Transverse colon (tissue), 4 donors: ENCODE results near the gene QRICH1. TPM values are rescaled to one million over a fixed set of nuclear protein-coding genes. Genes with fewer than 3 reads are reported as not detected.

Experiments
- DNase-seq: peaks from one replicate; pipeline ENCODE4 v3.0.0-alpha.2; 2019
- H3K27ac ChIP-seq, 4 donors: fragments of 200-600 bp; sonication (generic); 2 replicates each; pipeline ENCODE4 v1.5.1; 2016 to 2018; ENCODE audit warnings: inconsistent platforms in 4 of 4
- H3K27me3 ChIP-seq: fragments of 200-600 bp; sonication (generic); 2 replicates; pipeline ENCODE4 v1.5.1; 2017; ENCODE audit warnings: inconsistent platforms
- H3K36me3 ChIP-seq, 4 donors: fragments of 200-600 bp; sonication (generic); 2 replicates each; pipeline ENCODE4 v1.5.1; 2017 to 2019; ENCODE audit warnings: inconsistent platforms in 4 of 4
- H3K4me1 ChIP-seq, 4 donors: fragments of 200-600 bp; sonication (generic); 2 replicates each; pipeline ENCODE4 v1.5.1; 2017 to 2020; ENCODE audit warnings: inconsistent platforms in 4 of 4
- H3K4me3 ChIP-seq, 4 donors: fragments of 200-600 bp; sonication (generic); 1 replicate in 1 of 4; 2 replicates in 3 of 4; pipeline versions ENCODE4 v1.5.1 to v1.6.1; 2017 to 2019; ENCODE audit warnings: inconsistent platforms in 4 of 4
- H3K9me3 ChIP-seq, 2 donors: fragments of 200-600 bp; sonication (generic); 2 replicates each; pipeline ENCODE4 v1.5.1; 2017 to 2019; ENCODE audit warnings: inconsistent platforms in 2 of 2
- CTCF ChIP-seq, 5 experiments: fragments of 200-600 bp in 3 of 5; fragments of 450-650 bp in 2 of 5; sonication (generic) in 3 of 5; IDR thresholded peaks; 1 replicate in 2 of 5; 2 replicates in 3 of 5; pipeline ENCODE4 v1.5.1; 2016 to 2017; ENCODE audit warnings: antibody characterized with exemption in 5 of 5, inconsistent platforms in 3 of 5, mild to moderate bottlenecking in 2 of 5, moderate library complexity in 1 of 5
- EP300 ChIP-seq: sonication (generic); formaldehyde crosslinking; IDR thresholded peaks from one replicate; pipeline ENCODE4 v1.6.1; 2017; ENCODE audit warnings: antibody characterized with exemption, low read depth
- POLR2A ChIP-seq: fragments of 450-650 bp; IDR thresholded peaks from one replicate; pipeline ENCODE4 v1.6.1; 2016; ENCODE audit warnings: antibody characterized with exemption, mild to moderate bottlenecking, moderate library complexity
- POLR2AphosphoS5 ChIP-seq, 3 donors: sonication (generic); formaldehyde crosslinking; IDR thresholded peaks; one replicate each; pipeline ENCODE4 v1.6.1; 2016; ENCODE audit warnings: antibody characterized with exemption in 3 of 3
- WGBS, 2 donors: methylation state at CpG; one replicate each; pipeline ENCODE4 v1.1.5; 2018; ENCODE audit warnings: low coverage in 1 of 2; 5-methylcytosine and 5-hydroxymethylcytosine counted together
- in situ Hi-C, 4 donors: fragments of 200-750 bp; cut with MboI; loops; one replicate each; pipeline versions ENCODE4 v1.15.0 to v1.15.1; 2017; ENCODE audit warnings: low sequenced_read_pairs in 3 of 4, low pct_ligation_motif_present in 1 of 4, low pct_unique_long_range_greater_than_20kb in 1 of 4
- intact Hi-C: fragments of 100-400 bp; cut with DNase I; formaldehyde crosslinking; loops from one replicate; pipeline ENCODE4 v1.15.1; 2023; ENCODE audit warnings: low total_unique reads
- total RNA-seq, 4 donors: library from RNA; depleted of rRNA; stranded (reverse); fragments of >200 nt; gene quantifications; one replicate each; pipeline ENCODE4 v1.1.0, GENCODE V29; 2016

QRICH1 gene
- total RNA-seq, 4 donors from 2014 or later: 76.4 to 122 (median 84.7) TPM

GRCh38 chr3:48985831-48986376 is 108.0 kb downstream of the QRICH1 start:
- no peak for DNase-seq
- peaks cover 0 to 21% (median 4%) of the 10 kb centered on the region in 4 donors for H3K36me3 ChIP-seq
- in situ Hi-C loops (no loop called here), intact Hi-C loops (no loop called here)
- TF ChIP-seq CTCF (IDR thresholded peaks at IDR 0.05) (no peak), POLR2A (no peak), EP300 (no peak), POLR2AphosphoS5 (IDR thresholded peaks at IDR 0.05) (no peak)
- H3K4me1 ChIP-seq: peaks cover 8 to 23% (median 13%) of the 10 kb centered on the region in 4 donors
- no peaks in the 10 kb centered on the region for H3K9me3 ChIP-seq
- no peak overlapping the region for H3K4me3 ChIP-seq
- H3K27ac ChIP-seq: no peak overlapping the region
- no peaks in the 10 kb centered on the region for H3K27me3 ChIP-seq
- 94 to 100% methylated on average over 3 to 7 of the region's 7 CpGs for WGBS, 2 donors

GRCh38 chr3:48984663-48985062 is 109.2 kb downstream of the QRICH1 start:
- in situ Hi-C loops (no loop called here), intact Hi-C loops (no loop called here)
- H3K27me3 ChIP-seq: no peaks in the 10 kb centered on the region
- no peaks in the 10 kb centered on the region for H3K9me3 ChIP-seq
- H3K27ac ChIP-seq: no peak overlapping the region
- peaks cover 0 to 32% (median 9%) of the 10 kb centered on the region in 4 donors for H3K36me3 ChIP-seq
- peaks cover 8 to 23% (median 10%) of the 10 kb centered on the region in 4 donors for H3K4me1 ChIP-seq
- TF ChIP-seq CTCF (IDR thresholded peaks at IDR 0.05) (no peak), POLR2AphosphoS5 (IDR thresholded peaks at IDR 0.05) (no peak), POLR2A (no peak), EP300 (no peak)
- no peak for DNase-seq
- no peak overlapping the region for H3K4me3 ChIP-seq

GRCh38 chr3:48983096-48983495 is 110.8 kb downstream of the QRICH1 start:
- peaks cover 0 to 37% (median 12%) of the 10 kb centered on the region in 4 donors for H3K36me3 ChIP-seq
- no peaks in the 10 kb centered on the region for H3K9me3 ChIP-seq
- TF ChIP-seq POLR2AphosphoS5 (IDR thresholded peaks at IDR 0.05) (no peak), CTCF (IDR thresholded peaks at IDR 0.05) (no peak), EP300 (no peak), POLR2A (no peak)
- DNase-seq: no peak
- peaks cover 0 to 7% (median 2%) of the 10 kb centered on the region in 4 donors for H3K4me1 ChIP-seq
- H3K27ac ChIP-seq: no peak overlapping the region
- in situ Hi-C loops (no loop called here), intact Hi-C loops (no loop called here)
- 100% methylated on average over 4 of the region's 4 CpGs; no CpG with 5 or more reads in 1 of the 2 donors for WGBS, 2 donors
- H3K27me3 ChIP-seq: no peaks in the 10 kb centered on the region
- no peak overlapping the region for H3K4me3 ChIP-seq

GRCh38 chr3:48982686-48983085 is 111.2 kb downstream of the QRICH1 start:
- TF ChIP-seq CTCF (IDR thresholded peaks at IDR 0.05): no peak
- TF ChIP-seq POLR2AphosphoS5 (IDR thresholded peaks at IDR 0.05): no peak
- no peak for TF ChIP-seq EP300

More at GRCh38 chr3:48982686-48983085, 111.2 kb downstream of the QRICH1 start:
- in situ Hi-C loops (no loop called here), intact Hi-C loops (no loop called here)
- no peaks in the 10 kb centered on the region for H3K9me3 ChIP-seq
- peaks cover 0 to 4% (median 2%) of the 10 kb centered on the region in 4 donors for H3K4me1 ChIP-seq
- WGBS, 2 donors: 85% methylated on average over 5 of the region's 5 CpGs; no CpG with 5 or more reads in 1 of the 2 donors
- H3K36me3 ChIP-seq: peaks cover 0 to 41% (median 12%) of the 10 kb centered on the region in 4 donors
- H3K27me3 ChIP-seq: no peaks in the 10 kb centered on the region
- H3K27ac ChIP-seq: no peak overlapping the region
- no peak overlapping the region for H3K4me3 ChIP-seq
- no peak for DNase-seq
